Fibroblast of upper back skin (primary cell): ENCODE results near the gene NACA2.
"Not testable (repeated sequence)": the region's sequence is repeated elsewhere in the genome, so short reads cannot be mapped to it uniquely, and the experiment has no call there.

Source experiments
- DNase-seq: peaks from one replicate; pipeline ENCODE4 v3.0.0-alpha.2; 2013

Gene NACA2

DNA sequence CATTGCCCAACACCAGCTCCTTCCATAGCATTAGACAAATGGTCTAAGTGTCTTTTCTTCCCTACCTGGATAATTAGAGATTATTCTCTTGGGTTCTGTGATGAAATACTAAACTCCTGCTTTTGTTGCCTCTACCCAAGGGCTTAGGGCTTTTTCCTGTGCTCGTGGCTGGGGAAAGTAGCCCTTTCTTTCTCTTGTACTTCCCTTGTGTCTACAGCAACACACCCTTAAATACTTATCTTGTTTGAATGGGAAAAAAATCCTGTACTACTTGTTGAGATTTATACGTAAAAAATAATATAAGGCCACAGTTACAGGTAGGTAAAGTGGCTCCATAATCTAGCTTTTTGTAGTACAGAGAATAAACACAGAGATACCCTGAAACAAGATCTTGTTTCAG, 7.0 kb upstream of the NACA2 start:
- DNase-seq, result no peak

DNA sequence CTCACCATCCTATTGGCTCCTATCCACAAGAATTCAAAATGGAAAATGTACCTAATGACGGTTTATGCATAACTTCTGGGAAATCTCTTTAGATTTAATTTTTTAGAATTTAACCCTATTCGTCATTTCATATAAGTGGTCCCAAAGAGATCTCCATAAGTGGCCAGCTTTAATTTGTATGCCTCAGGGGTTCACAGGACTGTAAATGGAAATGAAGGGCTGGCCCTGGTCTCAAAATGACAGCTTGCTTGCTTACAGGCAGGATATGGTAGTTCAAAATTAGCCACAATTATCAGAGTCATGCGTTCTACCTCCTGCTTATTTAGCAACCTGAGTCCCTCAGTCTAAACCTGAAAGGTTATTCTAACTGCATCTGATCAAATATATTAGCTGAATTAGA, 6.6 kb upstream of the NACA2 start:
- DNase-seq, result no peak

GRCh38 chr17:61595418-61596186, 4.6 kb upstream of the NACA2 start:
- no peak for DNase-seq

DNA sequence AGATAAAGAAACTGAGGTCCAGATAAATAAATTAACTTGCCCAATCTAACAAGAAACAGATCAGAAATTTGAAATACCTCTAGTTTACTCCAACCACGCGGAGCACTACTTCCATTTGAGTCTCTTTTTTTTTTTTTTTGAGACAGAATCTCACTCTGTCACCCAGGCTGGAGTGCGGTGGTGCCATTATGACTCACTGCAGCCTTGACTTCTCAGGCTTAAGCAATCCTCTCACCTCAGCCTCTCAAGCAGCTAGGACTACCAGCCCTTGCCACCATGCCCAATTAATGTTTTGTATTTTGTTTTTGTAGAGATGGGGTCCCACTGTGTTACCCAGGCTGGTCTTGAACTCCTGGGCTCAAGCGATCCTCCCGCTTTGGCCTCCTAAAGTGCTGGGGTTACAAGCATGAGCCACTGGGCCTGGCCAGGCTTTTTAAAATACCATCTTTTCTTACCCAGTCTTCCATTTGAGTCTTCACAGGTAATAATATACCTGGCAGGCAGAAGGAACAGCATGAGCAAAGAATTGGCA, 3.3 kb upstream of the NACA2 start:
- DNase-seq, result no peak

DNA sequence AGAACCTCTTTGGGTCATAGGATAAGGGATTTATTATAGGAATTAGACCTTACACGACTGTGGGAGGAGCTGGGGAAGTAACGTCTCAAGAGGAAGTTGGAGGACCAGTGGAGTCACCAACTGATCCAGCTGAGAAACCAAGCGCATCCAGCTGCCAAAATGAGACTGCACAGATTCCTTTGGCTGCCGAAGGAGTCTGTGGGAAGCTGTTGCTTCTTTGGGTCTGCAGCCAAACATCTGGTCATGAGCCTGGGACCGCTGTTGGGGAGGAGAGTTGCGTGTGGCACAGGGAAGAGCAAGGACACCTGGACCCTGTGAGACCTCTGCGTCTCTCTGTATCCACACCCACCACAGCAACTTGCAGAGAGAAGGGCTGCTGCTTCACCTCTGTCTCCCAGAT, 2.4 kb upstream of the NACA2 start:
- DNase-seq, result no peak

- no peak for DNase-seq
Measured at GRCh38 chr17:61591930-61592329, 911 bp upstream of the NACA2 start.

DNA sequence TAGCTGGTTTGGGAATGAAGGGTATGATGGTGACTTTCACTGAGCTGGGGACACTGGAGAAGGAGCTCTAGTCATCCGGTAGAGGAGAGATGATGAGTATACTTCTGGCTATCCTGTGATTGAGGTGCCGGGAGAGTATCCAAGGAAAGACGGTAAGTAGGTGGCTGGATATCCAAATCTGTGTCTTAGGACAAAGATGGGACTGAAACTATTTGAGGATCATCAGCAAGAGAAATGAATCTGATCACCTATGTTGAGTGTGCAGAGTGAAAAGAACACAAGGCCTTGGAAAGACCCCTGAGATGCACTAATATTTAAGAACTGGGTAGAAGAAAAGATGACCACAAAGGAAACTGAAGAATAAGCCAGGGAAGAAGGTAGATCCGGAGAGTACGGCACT, 1.0 kb downstream of the NACA2 start:
- DNase-seq, result no peak

DNA sequence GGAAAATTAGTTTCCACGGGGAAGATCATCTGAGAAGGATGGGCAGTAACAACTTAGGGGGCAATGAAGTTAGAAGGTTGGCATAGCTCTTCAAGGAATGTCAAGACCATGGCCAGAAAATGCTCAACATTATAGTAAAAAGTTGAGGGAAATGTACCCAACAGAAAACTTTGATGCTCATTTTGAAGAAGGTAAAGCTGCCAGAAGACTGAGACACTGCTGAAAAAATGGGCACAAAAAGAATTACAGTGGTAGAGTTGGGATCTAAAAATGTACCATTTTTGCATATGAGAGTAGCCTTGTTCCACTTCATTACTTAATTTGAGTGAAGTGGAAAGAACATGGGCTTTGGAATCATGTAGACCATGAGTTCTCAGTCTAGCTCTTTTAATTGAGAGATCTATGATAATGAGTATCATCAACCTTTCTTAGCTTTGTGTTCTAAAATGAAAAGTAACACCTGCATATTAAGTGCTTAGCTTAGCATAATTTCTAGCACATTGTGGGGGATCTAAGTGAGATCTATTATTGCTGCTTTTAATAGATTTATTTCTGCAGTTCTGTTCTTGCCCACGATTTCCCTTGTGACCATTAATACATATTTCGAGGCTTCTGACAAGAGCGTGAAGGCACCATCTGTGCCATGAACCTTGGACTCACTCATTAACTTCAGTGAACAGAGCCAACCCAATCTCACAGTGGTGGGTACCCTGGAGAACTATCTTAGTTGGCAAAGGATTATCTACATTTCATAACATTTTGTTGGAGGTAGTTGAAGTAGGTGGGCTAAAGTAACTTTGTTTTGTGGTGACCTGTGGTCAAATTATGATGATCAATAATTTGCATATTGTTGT, 3.0 kb downstream of the NACA2 start:
- no peak for DNase-seq

GRCh38 chr17:61587242-61587641, 3.8 kb downstream of the NACA2 start:
- no peak for DNase-seq

GRCh38 chr17:61586622-61587021, 4.4 kb downstream of the NACA2 start:
- DNase-seq, result not testable (repeated sequence)

- DNase-seq, result no peak
Measured at GRCh38 chr17:61586031-61586566, 4.9 kb downstream of the NACA2 start.

DNA sequence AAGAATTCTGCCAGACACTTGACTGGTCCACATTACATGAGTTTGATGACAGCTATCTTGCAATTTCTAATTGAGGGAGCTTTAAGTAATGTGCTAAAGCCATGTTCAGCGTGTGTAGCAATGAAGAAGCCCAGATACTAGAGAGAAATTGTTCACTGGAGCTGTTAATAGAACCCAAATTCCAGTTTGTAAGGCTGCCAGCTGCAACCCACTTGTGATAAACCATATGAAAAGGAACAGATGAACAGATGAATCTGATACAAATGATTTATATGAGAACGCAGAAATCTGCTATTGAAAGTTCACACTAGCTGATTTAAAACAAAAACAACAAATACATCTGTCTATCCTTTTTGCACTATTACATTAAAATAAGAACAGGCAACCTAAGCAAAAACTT, 6.2 kb downstream of the NACA2 start:
- DNase-seq, result no peak

DNA sequence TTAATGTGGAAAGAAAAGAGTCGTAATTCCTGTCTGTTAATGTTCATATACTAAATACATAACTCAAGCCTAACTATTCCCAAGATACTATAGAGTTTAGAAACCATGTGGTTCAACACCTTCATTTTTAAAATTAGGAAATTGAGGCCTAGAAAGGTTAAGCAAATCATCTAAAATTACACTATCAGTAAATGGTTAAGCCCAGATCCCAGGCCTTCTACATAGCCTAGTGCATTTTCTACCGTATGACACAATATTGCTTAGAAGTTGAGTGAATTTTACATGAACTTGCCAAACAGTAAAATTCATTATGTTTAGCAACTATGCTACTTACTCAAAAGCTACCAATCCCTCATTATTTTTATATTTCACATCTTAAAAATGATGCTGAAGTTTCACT, 6.8 kb downstream of the NACA2 start:
- DNase-seq, result no peak

DNA sequence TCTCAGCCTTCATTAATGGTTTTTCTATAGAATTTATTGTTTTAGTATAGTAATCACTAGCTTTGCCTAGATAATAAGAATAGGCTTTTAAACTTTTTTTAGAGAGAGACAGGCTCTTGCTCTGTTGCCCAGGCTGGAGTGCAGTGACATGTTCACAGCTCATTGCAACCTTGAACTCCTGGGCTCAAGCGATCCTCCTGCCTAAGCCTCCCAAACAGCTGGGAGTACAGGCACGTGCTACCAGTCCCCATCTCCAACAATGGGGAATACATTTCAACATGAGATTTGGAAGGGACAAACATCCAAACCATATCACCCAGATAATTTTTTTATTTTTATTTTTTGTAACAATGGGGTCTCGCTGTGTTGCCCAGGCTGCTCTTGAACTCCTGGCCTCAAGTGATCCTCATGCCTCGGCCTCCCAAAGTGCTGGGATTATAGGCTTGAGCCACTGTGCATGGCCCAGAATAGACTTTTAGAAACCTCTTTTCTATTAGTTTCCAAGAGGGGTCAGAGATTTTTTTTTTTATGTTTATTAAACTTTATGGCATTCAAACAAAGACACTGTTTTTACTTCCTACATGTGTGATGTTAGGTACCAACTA, 7.3 kb downstream of the NACA2 start:
- no peak for DNase-seq

DNA sequence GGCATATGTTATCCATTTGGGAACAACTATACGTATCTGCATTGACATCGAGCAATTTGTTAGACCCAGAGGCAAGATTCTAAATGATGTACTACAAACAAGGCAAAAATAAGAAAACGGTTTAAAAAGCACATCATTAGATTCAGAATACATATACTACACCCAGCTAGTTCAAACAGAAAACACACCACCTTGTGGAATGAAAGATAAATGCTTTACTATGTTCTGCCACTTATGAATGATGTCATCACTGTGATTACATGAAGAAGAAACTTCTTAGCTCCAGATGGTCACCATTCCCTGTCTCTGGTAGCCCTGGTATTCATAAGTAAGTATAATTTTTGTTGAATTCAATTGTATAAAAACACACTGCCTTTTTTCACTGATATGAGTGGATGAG, 7.8 kb downstream of the NACA2 start:
- DNase-seq, result peak; percentile 64

DNA sequence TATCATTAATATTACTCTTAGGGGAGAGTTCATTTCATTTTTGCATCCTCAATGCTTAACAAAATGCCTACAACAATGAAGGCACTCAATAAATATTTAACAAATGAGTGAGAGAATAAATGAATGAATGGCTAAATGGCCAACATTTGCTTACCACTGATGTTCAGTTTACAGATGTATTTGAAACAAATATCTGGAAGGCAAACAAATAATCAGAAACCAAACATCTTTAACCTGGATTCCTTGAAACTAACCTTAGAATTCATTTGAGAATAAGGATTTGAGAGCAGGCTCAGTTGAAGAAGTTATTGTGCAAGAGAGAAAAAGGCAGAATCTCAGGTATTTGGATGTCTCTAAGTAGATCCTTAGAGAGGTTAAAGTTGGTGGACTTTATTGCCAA, 8.4 kb downstream of the NACA2 start:
- DNase-seq, result no peak

DNA sequence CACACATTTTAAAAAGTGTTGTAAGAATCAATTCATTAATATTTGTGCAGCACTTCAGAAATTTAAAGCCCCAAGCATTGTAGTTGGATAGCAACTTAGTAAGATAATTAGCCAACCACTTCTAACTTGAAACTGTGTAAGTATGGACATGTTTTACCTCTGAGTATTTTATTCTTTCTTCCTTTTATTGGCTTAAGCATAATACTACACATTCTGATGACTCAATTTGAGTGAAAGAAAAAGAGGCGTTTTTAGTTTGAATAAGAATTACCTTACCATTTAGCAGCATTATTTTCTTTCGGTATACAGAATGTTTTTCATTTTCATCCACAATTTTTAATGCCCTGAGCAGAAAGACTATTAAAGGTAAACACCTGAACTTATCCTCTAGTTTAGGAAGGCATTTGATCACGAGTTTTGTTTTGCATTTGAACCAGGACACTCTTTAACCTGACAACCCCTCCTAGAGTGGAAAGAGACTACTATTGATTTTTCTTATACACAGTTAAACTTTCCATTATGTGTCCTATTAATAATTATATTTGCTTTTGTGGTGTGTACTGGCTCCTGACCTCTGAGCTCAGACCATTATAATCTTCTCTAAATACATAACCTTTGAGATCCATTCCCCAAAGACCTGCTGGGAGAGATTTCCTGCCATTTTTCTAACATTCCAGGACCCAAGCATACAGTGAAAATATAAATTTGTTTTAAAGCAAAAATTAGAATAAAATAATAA, 9.2 kb downstream of the NACA2 start:
- no peak for DNase-seq

DNA sequence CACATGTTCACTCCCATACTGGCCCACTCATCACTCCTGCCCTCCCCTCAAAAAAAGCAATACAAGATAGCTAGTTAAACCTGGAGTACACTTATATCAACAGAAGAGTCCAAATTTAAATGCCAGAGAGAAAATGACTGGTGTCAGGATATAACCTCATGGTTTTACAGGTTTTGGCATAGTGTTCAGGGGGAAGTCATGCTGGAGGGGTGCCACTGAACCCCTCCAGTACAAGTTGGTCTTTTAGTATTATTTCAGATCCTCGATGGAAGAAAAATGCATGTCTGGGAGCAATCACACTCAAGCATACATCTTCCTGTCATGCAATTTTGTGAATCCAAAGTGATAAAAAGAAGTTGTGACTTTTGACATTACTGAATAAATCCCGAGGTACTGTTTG, 10.5 kb downstream of the NACA2 start:
- no peak for DNase-seq

DNA sequence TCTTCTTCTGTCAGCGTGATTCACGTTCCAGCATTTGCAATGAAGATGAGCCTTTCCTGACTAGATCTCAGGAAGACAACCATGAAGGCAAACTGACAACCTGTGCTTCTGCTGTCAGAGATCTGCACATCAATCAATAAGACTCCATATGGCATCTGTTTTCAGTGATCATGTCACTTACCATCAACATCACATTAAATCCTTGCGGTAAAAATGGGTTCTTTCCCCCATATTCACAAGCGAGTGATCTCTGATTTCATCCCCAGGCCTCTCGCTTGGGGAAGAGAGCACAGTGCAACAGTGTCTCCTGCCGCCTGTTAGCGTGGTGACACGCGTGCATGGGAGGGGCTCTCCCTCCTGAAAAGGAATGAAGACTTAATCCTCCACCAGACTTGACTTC, 11.1 kb downstream of the NACA2 start:
- DNase-seq, result peak; percentile 7

- DNase-seq, result no peak
Measured at GRCh38 chr17:61579347-61579746, 11.7 kb downstream of the NACA2 start.

DNA sequence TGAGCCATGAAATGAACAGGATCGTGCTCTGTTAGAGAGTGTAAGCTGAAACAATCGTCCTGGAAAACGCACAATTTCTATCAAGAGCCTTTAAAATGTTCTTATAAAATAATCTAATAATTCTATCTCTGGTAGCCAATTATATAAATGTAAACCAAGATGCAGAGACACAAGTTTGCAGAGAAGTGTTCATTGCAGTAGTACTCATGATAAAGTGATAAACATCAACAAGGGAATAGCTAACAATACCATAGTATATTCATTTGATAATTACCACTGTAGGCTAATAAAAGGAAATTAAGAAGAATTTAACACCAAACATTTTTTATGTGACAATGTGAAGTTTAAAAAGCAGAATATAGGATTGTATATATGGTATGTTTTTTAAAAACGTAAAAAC, 12.4 kb downstream of the NACA2 start:
- no peak for DNase-seq

- no peak for DNase-seq
Measured at GRCh38 chr17:61575983-61576382, 15.0 kb downstream of the NACA2 start.
